ENCODE data around the gene DNAJC1. TPM values are rescaled to one million over a fixed set of nuclear protein-coding genes. Genes with fewer than 3 reads are reported as not detected.

DNAJC1 gene
- total RNA-seq, 1 experiment from 2014 or later: 13.2 TPM

DNA sequence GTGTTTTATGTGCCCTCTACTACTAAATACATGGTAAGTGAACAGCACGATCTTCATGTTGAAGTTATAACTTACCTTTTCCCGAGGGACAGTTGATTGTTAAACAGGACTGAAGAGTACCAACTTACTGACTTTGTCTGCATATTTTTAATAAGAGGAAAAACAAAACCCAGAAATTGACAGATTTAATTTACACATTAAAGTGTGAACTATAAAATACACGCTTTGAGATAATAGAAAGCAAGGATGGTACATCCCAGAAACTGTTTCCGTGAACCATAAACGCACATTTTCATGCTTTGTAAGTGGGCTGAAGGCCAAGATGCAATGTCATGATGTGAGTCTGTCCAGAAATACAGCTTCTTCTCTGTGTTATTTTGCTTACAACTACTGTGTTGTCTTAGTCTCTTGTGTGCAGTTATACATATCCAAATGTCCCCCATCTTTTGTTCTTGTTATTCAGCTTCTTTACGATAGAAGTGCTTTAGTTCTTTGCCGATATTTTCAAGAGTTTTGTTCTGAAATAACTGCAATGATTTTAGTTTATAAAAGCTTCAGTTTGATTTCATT, 279.4 kb downstream of the DNAJC1 start:
- no peaks in the 10 kb centered on the region for H3K9me3 Mint-ChIP-seq
- H3K27ac Mint-ChIP-seq: peak overlapping the region; percentile 35
- POLR2A ChIA-PET: interaction anchor here (0.9 to 1.0 kb wide), 2 partner anchors 217 to 224 kb away, joined by 3 read pairs; no protein-coding TSS in a partner anchor
- H3K4me1 Mint-ChIP-seq: peaks cover 48% of the 10 kb centered on the region
- TF ChIP-seq NR1H2 (CRISPR knock-in tag; IDR thresholded peaks at IDR 0.05): no peak
- TF ChIP-seq, protein P1, sequence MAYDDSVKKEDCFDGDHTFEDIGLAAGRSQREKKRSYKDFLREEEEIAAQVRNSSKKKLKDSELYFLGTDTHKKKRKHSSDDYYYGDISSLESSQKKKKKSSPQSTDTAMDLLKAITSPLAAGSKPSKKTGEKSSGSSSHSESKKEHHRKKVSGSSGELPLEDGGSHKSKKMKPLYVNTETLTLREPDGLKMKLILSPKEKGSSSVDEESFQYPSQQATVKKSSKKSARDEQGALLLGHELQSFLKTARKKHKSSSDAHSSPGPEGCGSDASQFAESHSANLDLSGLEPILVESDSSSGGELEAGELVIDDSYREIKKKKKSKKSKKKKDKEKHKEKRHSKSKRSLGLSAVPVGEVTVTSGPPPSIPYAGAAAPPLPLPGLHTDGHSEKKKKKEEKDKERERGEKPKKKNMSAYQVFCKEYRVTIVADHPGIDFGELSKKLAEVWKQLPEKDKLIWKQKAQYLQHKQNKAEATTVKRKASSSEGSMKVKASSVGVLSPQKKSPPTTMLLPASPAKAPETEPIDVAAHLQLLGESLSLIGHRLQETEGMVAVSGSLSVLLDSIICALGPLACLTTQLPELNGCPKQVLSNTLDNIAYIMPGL (CRISPR knock-in tag; IDR thresholded peaks at IDR 0.05): no peak
- no peak for TF ChIP-seq CBFB (CRISPR knock-in tag; IDR thresholded peaks at IDR 0.05; ENCODE audit: low read depth)
- TF ChIP-seq, protein P2, sequence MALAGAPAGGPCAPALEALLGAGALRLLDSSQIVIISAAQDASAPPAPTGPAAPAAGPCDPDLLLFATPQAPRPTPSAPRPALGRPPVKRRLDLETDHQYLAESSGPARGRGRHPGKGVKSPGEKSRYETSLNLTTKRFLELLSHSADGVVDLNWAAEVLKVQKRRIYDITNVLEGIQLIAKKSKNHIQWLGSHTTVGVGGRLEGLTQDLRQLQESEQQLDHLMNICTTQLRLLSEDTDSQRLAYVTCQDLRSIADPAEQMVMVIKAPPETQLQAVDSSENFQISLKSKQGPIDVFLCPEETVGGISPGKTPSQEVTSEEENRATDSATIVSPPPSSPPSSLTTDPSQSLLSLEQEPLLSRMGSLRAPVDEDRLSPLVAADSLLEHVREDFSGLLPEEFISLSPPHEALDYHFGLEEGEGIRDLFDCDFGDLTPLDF (CRISPR knock-in tag; IDR thresholded peaks at IDR 0.05): no peak
- TF ChIP-seq FOXJ3 (CRISPR knock-in tag; IDR thresholded peaks at IDR 0.05; ENCODE audit: borderline replicate concordance): no peak
- TF ChIP-seq, protein P3, sequence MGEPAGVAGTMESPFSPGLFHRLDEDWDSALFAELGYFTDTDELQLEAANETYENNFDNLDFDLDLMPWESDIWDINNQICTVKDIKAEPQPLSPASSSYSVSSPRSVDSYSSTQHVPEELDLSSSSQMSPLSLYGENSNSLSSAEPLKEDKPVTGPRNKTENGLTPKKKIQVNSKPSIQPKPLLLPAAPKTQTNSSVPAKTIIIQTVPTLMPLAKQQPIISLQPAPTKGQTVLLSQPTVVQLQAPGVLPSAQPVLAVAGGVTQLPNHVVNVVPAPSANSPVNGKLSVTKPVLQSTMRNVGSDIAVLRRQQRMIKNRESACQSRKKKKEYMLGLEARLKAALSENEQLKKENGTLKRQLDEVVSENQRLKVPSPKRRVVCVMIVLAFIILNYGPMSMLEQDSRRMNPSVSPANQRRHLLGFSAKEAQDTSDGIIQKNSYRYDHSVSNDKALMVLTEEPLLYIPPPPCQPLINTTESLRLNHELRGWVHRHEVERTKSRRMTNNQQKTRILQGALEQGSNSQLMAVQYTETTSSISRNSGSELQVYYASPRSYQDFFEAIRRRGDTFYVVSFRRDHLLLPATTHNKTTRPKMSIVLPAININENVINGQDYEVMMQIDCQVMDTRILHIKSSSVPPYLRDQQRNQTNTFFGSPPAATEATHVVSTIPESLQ (CRISPR knock-in tag; IDR thresholded peaks at IDR 0.05): no peak
- no peak for TF ChIP-seq ZNF396 (CRISPR knock-in tag; IDR thresholded peaks at IDR 0.05; ENCODE audit: borderline replicate concordance)
- CTCF ChIA-PET: interaction anchor here (1.3 to 1.4 kb wide), 2 partner anchors 8 to 11 kb away, joined by 3 read pairs; no protein-coding TSS in a partner anchor
- no peaks in the 10 kb centered on the region for H3K27me3 Mint-ChIP-seq (ENCODE audit: low read depth)
- no peak overlapping the region for H3K4me3 Mint-ChIP-seq
- no peak for ATAC-seq
- H3K36me3 Mint-ChIP-seq: peaks cover 7% of the 10 kb centered on the region
- no peak for DNase-seq (ENCODE audit: low spot score)

DNA sequence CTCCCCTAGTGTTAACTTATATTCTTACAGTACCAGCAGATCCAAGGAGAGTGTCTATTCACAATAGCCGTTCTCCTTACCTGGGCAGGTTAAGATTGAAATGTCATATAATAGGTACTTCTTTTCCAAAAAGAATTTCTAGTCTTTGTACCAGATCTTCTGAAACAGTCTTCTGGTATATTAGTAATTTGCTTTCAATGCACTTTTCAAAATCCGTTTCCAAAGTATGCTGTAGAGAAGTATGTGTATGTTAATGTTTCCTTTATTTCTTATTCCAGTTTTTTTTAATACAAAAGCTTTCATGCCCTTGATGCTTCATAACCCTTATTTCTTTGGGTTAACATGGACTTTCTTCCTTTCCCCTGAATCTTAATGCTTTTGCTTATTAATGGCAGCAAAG, 281.3 kb downstream of the DNAJC1 start:
- Mint-ChIP-seq H3K4me1 (peaks cover 45% of the 10 kb centered on the region), H3K9me3 (no peaks in the 10 kb centered on the region), H3K27me3 (ENCODE audit: low read depth) (no peaks in the 10 kb centered on the region), H3K27ac (no peak overlapping the region), H3K36me3 (no peaks in the 10 kb centered on the region; the same call in 1 of the 2 replicates), H3K4me3 (no peak overlapping the region)
- ATAC-seq (peak; percentile 27; the same call in 1 of the 2 replicates), DNase-seq (ENCODE audit: low spot score) (no peak)
- ChIA-PET POLR2A (no interaction called here), CTCF (no interaction called here)
- TF ChIP-seq, protein P4, sequence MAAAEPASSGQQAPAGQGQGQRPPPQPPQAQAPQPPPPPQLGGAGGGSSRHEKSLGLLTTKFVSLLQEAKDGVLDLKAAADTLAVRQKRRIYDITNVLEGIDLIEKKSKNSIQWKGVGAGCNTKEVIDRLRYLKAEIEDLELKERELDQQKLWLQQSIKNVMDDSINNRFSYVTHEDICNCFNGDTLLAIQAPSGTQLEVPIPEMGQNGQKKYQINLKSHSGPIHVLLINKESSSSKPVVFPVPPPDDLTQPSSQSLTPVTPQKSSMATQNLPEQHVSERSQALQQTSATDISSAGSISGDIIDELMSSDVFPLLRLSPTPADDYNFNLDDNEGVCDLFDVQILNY (CRISPR knock-in tag; IDR thresholded peaks at IDR 0.05): no peak
- TF ChIP-seq ESRRA (CRISPR knock-in tag; IDR thresholded peaks at IDR 0.05; ENCODE audit: borderline replicate concordance) (no peak), KAT7 (CRISPR knock-in tag; IDR thresholded peaks at IDR 0.05; ENCODE audit: borderline replicate concordance) (no peak), ATF1 (CRISPR knock-in tag; IDR thresholded peaks at IDR 0.05) (no peak), HMGA2 (CRISPR knock-in tag; IDR thresholded peaks at IDR 0.05) (no peak), ZNF219 (CRISPR knock-in tag; IDR thresholded peaks at IDR 0.05; ENCODE audit: borderline replicate concordance) (no peak), NR3C1 (CRISPR knock-in tag; conservative IDR thresholded peaks at IDR 0.05; ENCODE audit: low read depth) (no peak)
- TF ChIP-seq, protein P5, sequence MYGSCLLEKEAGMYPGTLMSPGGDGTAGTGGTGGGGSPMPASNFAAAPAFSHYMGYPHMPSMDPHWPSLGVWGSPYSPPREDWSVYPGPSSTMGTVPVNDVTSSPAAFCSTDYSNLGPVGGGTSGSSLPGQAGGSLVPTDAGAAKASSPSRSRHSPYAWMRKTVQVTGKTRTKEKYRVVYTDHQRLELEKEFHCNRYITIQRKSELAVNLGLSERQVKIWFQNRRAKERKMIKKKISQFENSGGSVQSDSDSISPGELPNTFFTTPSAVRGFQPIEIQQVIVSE (CRISPR knock-in tag; IDR thresholded peaks at IDR 0.05; ENCODE audit: borderline replicate concordance): no peak
- TF ChIP-seq, protein P6, sequence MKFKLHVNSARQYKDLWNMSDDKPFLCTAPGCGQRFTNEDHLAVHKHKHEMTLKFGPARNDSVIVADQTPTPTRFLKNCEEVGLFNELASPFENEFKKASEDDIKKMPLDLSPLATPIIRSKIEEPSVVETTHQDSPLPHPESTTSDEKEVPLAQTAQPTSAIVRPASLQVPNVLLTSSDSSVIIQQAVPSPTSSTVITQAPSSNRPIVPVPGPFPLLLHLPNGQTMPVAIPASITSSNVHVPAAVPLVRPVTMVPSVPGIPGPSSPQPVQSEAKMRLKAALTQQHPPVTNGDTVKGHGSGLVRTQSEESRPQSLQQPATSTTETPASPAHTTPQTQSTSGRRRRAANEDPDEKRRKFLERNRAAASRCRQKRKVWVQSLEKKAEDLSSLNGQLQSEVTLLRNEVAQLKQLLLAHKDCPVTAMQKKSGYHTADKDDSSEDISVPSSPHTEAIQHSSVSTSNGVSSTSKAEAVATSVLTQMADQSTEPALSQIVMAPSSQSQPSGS (CRISPR knock-in tag; IDR thresholded peaks at IDR 0.05; ENCODE audit: borderline replicate concordance, low read depth): no peak
- TF ChIP-seq, protein P7, sequence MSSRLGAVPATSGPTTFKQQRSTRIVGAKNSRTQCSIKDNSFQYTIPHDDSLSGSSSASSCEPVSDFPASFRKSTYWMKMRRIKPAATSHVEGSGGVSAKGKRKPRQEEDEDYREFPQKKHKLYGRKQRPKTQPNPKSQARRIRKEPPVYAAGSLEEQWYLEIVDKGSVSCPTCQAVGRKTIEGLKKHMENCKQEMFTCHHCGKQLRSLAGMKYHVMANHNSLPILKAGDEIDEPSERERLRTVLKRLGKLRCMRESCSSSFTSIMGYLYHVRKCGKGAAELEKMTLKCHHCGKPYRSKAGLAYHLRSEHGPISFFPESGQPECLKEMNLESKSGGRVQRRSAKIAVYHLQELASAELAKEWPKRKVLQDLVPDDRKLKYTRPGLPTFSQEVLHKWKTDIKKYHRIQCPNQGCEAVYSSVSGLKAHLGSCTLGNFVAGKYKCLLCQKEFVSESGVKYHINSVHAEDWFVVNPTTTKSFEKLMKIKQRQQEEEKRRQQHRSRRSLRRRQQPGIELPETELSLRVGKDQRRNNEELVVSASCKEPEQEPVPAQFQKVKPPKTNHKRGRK (CRISPR knock-in tag; IDR thresholded peaks at IDR 0.05; ENCODE audit: borderline replicate concordance): no peak
- TF ChIP-seq, protein P8, sequence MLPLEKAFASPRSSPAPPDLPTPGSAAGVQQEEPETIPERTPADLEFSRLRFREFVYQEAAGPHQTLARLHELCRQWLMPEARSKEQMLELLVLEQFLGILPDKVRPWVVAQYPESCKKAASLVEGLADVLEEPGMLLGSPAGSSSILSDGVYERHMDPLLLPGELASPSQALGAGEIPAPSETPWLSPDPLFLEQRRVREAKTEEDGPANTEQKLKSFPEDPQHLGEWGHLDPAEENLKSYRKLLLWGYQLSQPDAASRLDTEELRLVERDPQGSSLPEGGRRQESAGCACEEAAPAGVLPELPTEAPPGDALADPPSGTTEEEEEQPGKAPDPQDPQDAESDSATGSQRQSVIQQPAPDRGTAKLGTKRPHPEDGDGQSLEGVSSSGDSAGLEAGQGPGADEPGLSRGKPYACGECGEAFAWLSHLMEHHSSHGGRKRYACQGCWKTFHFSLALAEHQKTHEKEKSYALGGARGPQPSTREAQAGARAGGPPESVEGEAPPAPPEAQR (CRISPR knock-in tag; IDR thresholded peaks at IDR 0.05): no peak

Data from WTC11 (cell line).